Sigmoid colon (tissue), 4 donors: ENCODE results near the gene ITGA2.

Experiments
- CTCF ChIP-seq, 4 experiments: fragments of 450-650 bp in 3 of 4; fragments of 200-600 bp in 1 of 4; IDR thresholded peaks; one replicate each; pipeline ENCODE4 v1.5.1; 2016 to 2019; ENCODE audit warnings: antibody characterized with exemption in 4 of 4, mild to moderate bottlenecking in 3 of 4, moderate library complexity in 2 of 4
- EP300 ChIP-seq, 4 donors: sonication (generic); formaldehyde crosslinking; IDR thresholded peaks; one replicate each; pipeline ENCODE4 v1.6.1; 2017; ENCODE audit warnings: antibody characterized with exemption in 4 of 4
- POLR2A ChIP-seq, 2 donors: fragments of 450-650 bp; IDR thresholded peaks; one replicate each; pipeline ENCODE4 v1.6.1; 2016; ENCODE audit warnings: antibody characterized with exemption in 2 of 2, mild to moderate bottlenecking in 2 of 2, moderate library complexity in 2 of 2
- POLR2AphosphoS5 ChIP-seq, 4 donors: sonication (generic); formaldehyde crosslinking; IDR thresholded peaks; one replicate each; pipeline ENCODE4 v1.6.1; 2017; ENCODE audit warnings: antibody characterized with exemption in 4 of 4

DNA sequence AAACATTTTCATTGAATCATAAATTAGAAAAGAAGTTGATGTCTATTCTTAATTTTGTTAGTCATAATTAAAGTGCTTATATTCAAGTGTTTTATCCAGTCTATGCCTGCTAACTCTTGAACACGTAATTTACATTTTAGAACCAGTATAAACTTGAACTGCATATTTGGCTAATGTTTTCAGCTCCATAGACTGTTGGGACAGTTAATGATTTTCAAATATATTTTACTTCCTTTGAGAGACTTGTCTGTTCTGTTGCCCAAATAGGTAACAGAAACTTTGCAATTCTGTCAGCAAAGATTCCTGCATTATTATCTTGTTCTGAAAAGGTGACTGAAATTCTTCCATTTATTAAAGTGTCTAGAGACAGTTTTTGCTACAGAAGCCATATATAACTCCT is 7.8 kb downstream of the ITGA2 start:
- TF ChIP-seq CTCF (IDR thresholded peaks at IDR 0.05) (no peak), EP300 (IDR thresholded peaks at IDR 0.05) (no peak), POLR2A (IDR thresholded peaks at IDR 0.05) (no peak), POLR2AphosphoS5 (IDR thresholded peaks at IDR 0.05) (no peak)
